Measurements from ENCODE around the gene GRAMD1C. TPM values are rescaled to one million over a fixed set of nuclear protein-coding genes. Genes with fewer than 3 reads are reported as not detected.
"Not testable (repeated sequence)": the region's sequence is repeated elsewhere in the genome, so short reads cannot be mapped to it uniquely, and the experiment has no call there.

GRAMD1C gene
- total RNA-seq, 2 donors from 2014 or later, result 1.5 to 10.7 TPM

DNA sequence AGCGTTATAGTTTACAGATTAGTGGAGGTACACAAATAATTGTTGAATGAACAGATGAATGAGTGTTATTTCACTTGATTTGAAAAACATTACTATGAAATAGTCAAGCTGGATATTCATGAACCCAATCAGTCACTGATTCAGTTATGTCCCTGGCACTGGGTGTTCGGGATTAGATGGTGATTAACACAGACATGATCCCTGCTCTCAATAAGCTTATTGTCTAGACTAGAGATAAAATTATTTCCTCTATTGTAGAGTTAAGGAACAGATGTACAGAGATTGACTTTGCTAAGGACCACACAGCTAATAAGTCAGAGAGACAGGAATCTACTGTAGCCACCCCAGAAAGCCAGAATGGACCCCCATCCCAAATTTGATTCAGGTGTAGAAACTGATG, 963 bp downstream of the GRAMD1C start:
- Histone ChIP-seq H3K4me1 (ENCODE audit: control insufficient read depth in 1 of 2, low read depth in 2 of 2) (no peaks in the 10 kb centered on the region), H3K4me3 (peak overlapping the region; percentile 75), H3K27ac (no peak overlapping the region), H3K9me3 (no peaks in the 10 kb centered on the region), H3K27me3 (replicated peaks; ENCODE audit: insufficient read depth) (no peaks in the 10 kb centered on the region), H3K36me3 (no peaks in the 10 kb centered on the region)
- TF ChIP-seq, protein P1, sequence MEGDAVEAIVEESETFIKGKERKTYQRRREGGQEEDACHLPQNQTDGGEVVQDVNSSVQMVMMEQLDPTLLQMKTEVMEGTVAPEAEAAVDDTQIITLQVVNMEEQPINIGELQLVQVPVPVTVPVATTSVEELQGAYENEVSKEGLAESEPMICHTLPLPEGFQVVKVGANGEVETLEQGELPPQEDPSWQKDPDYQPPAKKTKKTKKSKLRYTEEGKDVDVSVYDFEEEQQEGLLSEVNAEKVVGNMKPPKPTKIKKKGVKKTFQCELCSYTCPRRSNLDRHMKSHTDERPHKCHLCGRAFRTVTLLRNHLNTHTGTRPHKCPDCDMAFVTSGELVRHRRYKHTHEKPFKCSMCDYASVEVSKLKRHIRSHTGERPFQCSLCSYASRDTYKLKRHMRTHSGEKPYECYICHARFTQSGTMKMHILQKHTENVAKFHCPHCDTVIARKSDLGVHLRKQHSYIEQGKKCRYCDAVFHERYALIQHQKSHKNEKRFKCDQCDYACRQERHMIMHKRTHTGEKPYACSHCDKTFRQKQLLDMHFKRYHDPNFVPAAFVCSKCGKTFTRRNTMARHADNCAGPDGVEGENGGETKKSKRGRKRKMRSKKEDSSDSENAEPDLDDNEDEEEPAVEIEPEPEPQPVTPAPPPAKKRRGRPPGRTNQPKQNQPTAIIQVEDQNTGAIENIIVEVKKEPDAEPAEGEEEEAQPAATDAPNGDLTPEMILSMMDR (IDR thresholded peaks at IDR 0.05), result no peak
- ATAC-seq (ENCODE audit: insufficient number of reproducible peaks, low FRiP score, low read depth) (no peak), DNase-seq (ENCODE audit: low spot score) (no peak)

GRCh38 chr3:113844622-113845222, 6.1 kb downstream of the GRAMD1C start:
- no peaks in the 10 kb centered on the region for H3K36me3 ChIP-seq
- H3K9me3 ChIP-seq, result no peaks in the 10 kb centered on the region
- no peak overlapping the region for H3K4me3 ChIP-seq
- no peaks in the 10 kb centered on the region for H3K27me3 ChIP-seq (replicated peaks; ENCODE audit: insufficient read depth)
- TF ChIP-seq, protein P1 (IDR thresholded peaks at IDR 0.05), result peak; percentile 48
- DNase-seq (ENCODE audit: low spot score), result no peak
- no peak overlapping the region for H3K27ac ChIP-seq
- no peaks in the 10 kb centered on the region for H3K4me1 ChIP-seq (ENCODE audit: control insufficient read depth in 1 of 2, low read depth in 2 of 2)
- no peak for ATAC-seq (ENCODE audit: insufficient number of reproducible peaks, low FRiP score, low read depth)

GRCh38 chr3:113847247-113847646, 8.7 kb downstream of the GRAMD1C start:
- DNase-seq (ENCODE audit: low spot score), result no peak
- Histone ChIP-seq H3K36me3 (no peaks in the 10 kb centered on the region), H3K9me3 (no peaks in the 10 kb centered on the region), H3K4me1 (ENCODE audit: control insufficient read depth in 1 of 2, low read depth in 2 of 2) (no peaks in the 10 kb centered on the region), H3K4me3 (no peak overlapping the region), H3K27ac (no peak overlapping the region), H3K27me3 (replicated peaks; ENCODE audit: insufficient read depth) (no peaks in the 10 kb centered on the region)
- TF ChIP-seq, protein P1 (IDR thresholded peaks at IDR 0.05), result no peak
- no peak for ATAC-seq (ENCODE audit: insufficient number of reproducible peaks, low FRiP score, low read depth)

DNA sequence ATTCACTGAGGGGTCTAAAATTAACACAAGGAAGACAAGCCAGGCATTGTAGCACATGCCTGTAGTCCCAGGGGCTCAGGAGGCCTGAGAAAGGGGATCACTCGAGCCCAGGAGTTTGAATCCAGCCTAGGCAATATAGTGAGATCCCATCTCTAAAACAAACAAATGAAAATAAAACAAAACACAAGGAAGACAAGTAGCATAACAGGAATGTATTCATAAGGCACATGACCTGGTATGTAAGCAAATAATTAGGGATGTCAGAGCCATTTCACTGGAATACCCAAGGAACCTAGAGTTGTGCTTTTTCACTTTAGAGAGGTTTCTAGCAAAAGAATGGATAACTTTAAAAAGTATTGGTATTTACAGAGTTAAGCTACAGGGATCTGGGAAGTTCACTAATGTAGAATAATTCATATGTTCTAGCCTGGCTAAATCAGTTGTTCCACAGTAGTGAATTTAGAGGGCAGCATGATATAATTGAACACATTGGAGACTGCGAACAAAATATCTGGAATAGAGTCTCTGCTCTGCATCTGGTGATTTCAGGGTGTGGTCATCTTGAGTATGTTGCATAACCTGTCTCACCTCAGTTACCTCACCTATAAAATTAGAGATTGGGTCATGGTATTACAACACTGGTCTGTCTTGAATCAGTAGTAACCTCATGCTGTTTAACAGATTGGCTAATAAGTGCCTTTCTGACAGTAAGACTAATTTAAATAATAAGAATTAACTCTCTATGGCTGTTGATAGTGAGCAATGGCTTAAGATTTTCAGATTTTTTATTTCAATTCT, 9.3 kb downstream of the GRAMD1C start:
- TF ChIP-seq, protein P1 (IDR thresholded peaks at IDR 0.05), result no peak
- Histone ChIP-seq H3K9me3 (no peaks in the 10 kb centered on the region), H3K4me1 (ENCODE audit: control insufficient read depth in 1 of 2, low read depth in 2 of 2) (no peaks in the 10 kb centered on the region), H3K27ac (no peak overlapping the region), H3K27me3 (replicated peaks; ENCODE audit: insufficient read depth) (no peaks in the 10 kb centered on the region), H3K4me3 (no peak overlapping the region), H3K36me3 (no peaks in the 10 kb centered on the region)
- no peak for DNase-seq (ENCODE audit: low spot score)
- no peak for ATAC-seq (ENCODE audit: insufficient number of reproducible peaks, low FRiP score, low read depth)

DNA sequence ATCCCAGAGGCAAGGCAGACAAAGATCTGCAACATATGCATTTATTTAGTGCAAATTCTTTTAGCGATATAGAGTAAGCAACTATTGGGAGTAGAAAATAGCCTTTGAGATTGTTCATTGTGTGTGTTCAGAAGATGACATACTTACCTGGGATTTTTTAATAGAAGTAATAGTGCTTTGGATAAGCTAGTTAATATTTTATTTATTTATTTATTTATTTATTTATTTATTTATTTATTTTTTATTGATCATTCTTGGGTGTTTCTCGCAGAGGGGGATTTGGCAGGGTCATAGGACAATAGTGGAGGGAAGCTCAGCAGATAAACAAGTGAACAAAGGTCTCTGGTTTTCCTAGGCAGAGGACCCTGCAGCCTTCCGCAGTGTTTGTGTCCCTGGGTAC, 10.5 kb downstream of the GRAMD1C start:
- ATAC-seq (ENCODE audit: insufficient number of reproducible peaks, low FRiP score, low read depth); H3K4me1 ChIP-seq (ENCODE audit: control insufficient read depth in 1 of 2, low read depth in 2 of 2); H3K9me3 ChIP-seq; H3K36me3 ChIP-seq; H3K27ac ChIP-seq; H3K27me3 ChIP-seq (replicated peaks; ENCODE audit: insufficient read depth); H3K4me3 ChIP-seq; DNase-seq (ENCODE audit: low spot score): not testable (repeated sequence)

GRCh38 chr3:113849841-113850240, 11.3 kb downstream of the GRAMD1C start:
- DNase-seq (ENCODE audit: low spot score); H3K27ac ChIP-seq; H3K9me3 ChIP-seq; H3K4me1 ChIP-seq (ENCODE audit: control insufficient read depth in 1 of 2, low read depth in 2 of 2); H3K36me3 ChIP-seq; ATAC-seq (ENCODE audit: insufficient number of reproducible peaks, low FRiP score, low read depth); H3K27me3 ChIP-seq (replicated peaks; ENCODE audit: insufficient read depth); H3K4me3 ChIP-seq: not testable (repeated sequence)

GRCh38 chr3:113850391-113850790, 11.8 kb downstream of the GRAMD1C start:
- H3K4me1 ChIP-seq (ENCODE audit: control insufficient read depth in 1 of 2, low read depth in 2 of 2); DNase-seq (ENCODE audit: low spot score); H3K4me3 ChIP-seq; H3K9me3 ChIP-seq; ATAC-seq (ENCODE audit: insufficient number of reproducible peaks, low FRiP score, low read depth); H3K36me3 ChIP-seq; H3K27ac ChIP-seq; H3K27me3 ChIP-seq (replicated peaks; ENCODE audit: insufficient read depth): not testable (repeated sequence)

Measured in thoracic aorta (tissue), 2 donors.